Measurements from ENCODE around the gene GRWD1.
A peak's percentile ranks its signal among the peaks of the same experiment; 100 is the strongest.
"Not testable (repeated sequence)": the region's sequence is repeated elsewhere in the genome, so short reads cannot be mapped to it uniquely, and the experiment has no call there.

The GRWD1 gene

DNA sequence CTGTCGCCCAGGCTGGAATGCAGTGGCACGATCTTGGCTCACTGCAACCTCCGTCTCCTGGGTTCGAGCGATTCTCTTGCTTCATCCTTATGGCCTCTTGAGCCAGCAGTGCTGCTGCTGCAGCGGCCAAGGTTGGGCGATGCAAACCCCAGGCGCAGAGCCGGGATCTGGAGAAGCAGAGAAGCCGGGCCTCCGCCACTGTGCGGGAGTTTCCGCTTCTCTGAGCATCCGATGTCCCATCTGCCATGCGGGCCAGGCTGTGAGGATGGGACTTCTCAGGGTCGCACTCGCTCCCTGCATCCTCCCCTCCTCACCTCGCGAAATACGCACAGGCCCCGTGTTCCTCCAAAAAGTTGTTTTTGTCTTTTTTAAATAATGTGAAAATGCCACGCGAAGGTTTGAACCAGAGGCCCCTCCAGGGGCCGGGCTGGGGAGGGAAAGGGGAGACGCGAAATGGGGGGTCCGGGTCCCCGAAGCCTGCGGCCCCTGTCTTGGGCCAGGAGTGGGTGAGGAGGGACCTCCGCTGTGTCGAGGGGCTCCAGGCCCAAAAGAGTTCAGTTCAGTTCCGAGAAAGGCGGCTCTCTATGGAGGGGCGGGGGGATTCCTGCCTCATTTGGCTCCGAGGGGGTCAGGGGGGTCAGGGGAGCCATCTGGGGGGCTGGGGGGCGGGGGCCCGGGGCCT, 39.3 kb downstream of the GRWD1 start:
- no peak for TF ChIP-seq POLR2A (IDR thresholded peaks at IDR 0.05; ENCODE audit: low read depth, low read length)
- no peak for DNase-seq (ENCODE audit: insufficient read length, low spot score)
- no peak for FAIRE-seq

DNA sequence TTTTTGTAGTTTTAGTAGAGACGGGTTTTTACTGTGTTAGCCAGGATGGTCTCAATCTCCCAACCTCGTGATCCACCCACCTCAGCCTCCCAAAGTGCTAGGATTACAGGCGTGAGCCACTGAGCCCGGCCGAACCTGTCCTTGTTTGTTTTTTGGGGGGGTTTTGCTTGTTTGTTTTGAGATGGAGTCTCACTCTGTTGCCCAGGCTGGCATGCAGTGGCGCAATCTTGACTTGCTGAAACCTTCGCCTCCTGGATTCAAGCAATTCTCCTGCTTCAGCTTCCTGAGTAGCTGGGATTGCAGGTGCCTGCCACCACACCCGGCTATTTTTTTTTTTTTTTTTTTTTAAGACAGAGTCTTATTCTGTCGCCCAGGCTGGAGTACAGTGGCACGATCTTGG, 40.9 kb downstream of the GRWD1 start:
- not testable (repeated sequence) for FAIRE-seq

DNA sequence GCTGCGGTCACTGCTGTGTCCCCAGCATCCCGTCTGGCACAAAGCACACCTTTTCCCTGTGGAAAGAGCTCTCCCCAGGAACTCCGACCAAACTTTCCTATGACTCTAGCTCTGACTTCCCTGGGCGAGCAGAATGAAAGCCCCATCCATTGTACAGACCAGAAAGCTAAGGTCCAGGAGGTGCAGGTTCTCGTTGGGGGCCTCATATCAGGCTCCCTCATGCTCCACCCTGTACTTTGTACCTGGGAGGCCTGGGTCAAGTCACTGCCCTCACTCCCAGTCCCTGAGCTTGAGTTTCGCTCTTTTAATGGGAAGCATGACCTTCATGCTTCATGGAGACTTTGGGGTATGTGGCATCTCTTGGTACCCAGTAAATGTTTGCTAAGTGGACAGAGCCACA, 41.8 kb downstream of the GRWD1 start:
- FAIRE-seq (no peak), DNase-seq (ENCODE audit: insufficient read length, low spot score) (no peak)
- TF ChIP-seq POLR2A (IDR thresholded peaks at IDR 0.05; ENCODE audit: low read depth, low read length), result no peak

More for the DNA sequence above, 40.9 kb downstream of the GRWD1 start:
- DNase-seq (ENCODE audit: insufficient read length, low spot score), result not testable (repeated sequence)

DNA sequence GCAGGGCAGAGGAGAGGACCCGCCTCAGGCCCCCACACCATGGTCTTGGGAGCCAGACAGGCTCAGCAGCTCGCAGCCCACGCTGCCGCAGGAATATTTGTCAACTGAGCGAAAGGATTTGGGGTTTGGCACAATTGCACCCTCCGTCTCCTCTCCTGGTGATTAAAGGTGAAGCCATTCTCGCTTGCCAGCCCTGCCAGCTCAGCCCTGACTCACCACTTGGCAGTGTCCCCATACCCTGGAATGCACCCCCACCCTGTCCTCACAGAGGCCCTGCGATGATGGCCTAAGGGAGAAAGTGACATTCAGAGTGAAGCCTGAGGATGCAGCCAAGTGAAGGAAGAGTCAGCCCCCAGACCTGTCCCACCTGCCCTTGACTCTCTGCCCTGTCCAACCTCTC, 42.2 kb downstream of the GRWD1 start:
- DNase-seq (ENCODE audit: insufficient read length, low spot score) (peak; percentile 88), FAIRE-seq (peak; percentile 92)
- no peak for TF ChIP-seq POLR2A (IDR thresholded peaks at IDR 0.05; ENCODE audit: low read depth, low read length)

DNA sequence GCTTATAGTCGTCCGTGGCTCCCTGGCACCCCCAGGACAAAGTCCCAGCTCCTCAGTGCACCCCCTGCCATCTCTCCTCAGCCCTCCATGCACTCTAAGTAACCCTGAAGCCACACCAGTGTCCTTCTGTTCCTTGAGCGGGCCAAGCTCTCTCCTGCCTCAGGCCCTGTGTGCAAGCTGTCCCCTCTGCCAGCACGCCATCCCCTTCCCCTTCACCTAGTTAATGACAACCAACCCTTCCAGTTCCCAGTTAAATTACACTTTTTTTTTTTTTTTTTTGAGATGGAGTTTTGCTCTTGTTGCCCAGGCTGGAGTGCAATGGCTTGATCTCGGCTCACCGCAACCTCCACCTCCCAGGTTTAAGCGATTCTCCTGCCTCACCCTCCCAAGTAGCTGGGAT, 42.7 kb downstream of the GRWD1 start:
- FAIRE-seq, result not testable (repeated sequence)

GRCh38 chr19:48489608-48490216, 43.9 kb downstream of the GRWD1 start:
- DNase-seq (ENCODE audit: insufficient read length, low spot score) (no peak), FAIRE-seq (no peak)
- TF ChIP-seq POLR2A (IDR thresholded peaks at IDR 0.05; ENCODE audit: low read depth, low read length), result no peak

More for the DNA sequence above, 42.7 kb downstream of the GRWD1 start:
- DNase-seq (ENCODE audit: insufficient read length, low spot score), result not testable (repeated sequence)

DNA sequence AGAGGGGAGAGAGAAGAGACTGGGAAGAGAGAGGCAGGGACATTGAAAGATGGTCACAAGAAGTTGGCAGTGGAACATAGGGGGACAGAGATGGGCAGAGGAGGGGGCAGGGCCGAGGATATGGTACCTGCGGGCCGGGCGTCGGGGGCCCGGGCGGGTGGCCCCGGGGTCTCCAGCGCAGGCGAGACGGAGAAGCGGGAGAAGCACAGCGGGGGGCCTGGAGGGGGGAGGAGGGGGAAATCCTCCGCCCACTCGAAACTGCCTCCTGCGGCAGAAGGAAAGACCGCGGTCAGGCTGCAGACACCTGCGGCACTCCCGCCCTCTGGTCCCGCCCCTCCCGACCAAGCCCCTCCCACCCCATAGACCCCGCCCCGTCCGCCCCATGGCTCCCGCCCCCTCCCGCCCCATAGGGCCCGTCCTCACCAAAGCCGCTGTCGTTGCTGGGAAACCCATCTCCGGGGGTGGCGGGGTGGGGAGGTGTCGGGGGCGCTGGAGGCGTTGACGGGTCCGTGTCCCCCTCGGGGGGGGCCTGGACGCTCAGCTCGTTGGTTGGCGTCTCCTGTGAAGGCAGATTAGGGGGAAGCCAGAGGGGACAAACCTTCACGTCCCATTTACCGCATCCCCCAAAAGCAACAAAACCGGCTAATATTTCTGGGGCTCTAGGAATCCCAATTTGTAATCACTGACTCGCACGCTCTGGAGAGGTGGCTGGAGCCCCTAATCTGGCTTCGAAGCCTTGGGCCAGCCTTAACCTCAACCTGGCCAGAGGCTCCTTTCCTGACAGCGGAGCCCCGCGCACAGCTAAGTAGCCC, 45.4 kb downstream of the GRWD1 start:
- DNase-seq (ENCODE audit: insufficient read length, low spot score), result no peak
- no peak for FAIRE-seq
- no peak for TF ChIP-seq POLR2A (IDR thresholded peaks at IDR 0.05; ENCODE audit: low read depth, low read length)

- DNase-seq (ENCODE audit: insufficient read length, low spot score) (no peak), FAIRE-seq (no peak)
- TF ChIP-seq POLR2A (IDR thresholded peaks at IDR 0.05; ENCODE audit: low read depth, low read length), result no peak
Observed at GRCh38 chr19:48491793-48492123, 46.0 kb downstream of the GRWD1 start.

- peak; percentile 85 for DNase-seq (ENCODE audit: insufficient read length, low spot score)
- FAIRE-seq, result no peak
- TF ChIP-seq POLR2A (IDR thresholded peaks at IDR 0.05; ENCODE audit: low read depth, low read length), result peak; percentile 59; the same call in 1 of the 2 replicates
Observed at GRCh38 chr19:48492925-48493717, 47.3 kb downstream of the GRWD1 start.

- TF ChIP-seq POLR2A (IDR thresholded peaks at IDR 0.05; ENCODE audit: low read depth, low read length), result no peak
- FAIRE-seq (no peak), DNase-seq (ENCODE audit: insufficient read length, low spot score) (no peak)
Observed at GRCh38 chr19:48493718-48494401, 48.1 kb downstream of the GRWD1 start.

DNA sequence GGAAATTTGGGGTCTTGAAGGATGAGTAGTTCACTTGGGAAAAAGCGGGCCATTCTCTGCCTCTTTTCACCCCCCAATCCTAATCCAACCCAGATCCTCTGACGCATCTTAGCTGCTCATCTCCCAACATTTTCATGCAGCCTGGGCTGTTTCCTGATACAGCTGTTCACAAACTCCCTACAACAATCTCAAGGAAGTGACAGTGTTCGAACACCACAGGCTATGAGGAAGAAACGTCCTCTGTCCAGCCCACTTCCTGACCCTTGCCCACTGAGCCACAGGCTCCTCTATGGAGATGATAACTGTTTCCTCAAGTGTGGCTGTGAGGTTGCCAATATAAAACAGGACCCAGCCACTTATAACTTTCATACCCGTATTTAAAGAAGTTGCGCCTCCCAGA, 49.6 kb downstream of the GRWD1 start:
- FAIRE-seq, result no peak
- TF ChIP-seq POLR2A (IDR thresholded peaks at IDR 0.05; ENCODE audit: low read depth, low read length), result no peak
- no peak for DNase-seq (ENCODE audit: insufficient read length, low spot score)

GRCh38 chr19:48496959-48497727, 51.4 kb downstream of the GRWD1 start:
- no peak for TF ChIP-seq POLR2A (IDR thresholded peaks at IDR 0.05; ENCODE audit: low read depth, low read length)
- DNase-seq (ENCODE audit: insufficient read length, low spot score) (no peak), FAIRE-seq (no peak)

All from H54 (cell line).